NB4 (cell line): ENCODE data around the gene KIAA0040.

ENCODE experiments used
- POLR2A ChIP-seq: IDR thresholded peaks from 2 replicates; pipeline ENCODE4 v1.6.1; 2011; ENCODE audit warnings: mild to moderate bottlenecking; ENCODE audit not compliant: insufficient read length; ENCODE audit errors: extremely low read depth
- TF ChIP-seq, protein P1 (sequence below): IDR thresholded peaks from one replicate; pipeline ENCODE4 v1.5.1; 2012; ENCODE audit warnings: low read depth, low read length

- no peak for TF ChIP-seq POLR2A
- TF ChIP-seq, protein P1, sequence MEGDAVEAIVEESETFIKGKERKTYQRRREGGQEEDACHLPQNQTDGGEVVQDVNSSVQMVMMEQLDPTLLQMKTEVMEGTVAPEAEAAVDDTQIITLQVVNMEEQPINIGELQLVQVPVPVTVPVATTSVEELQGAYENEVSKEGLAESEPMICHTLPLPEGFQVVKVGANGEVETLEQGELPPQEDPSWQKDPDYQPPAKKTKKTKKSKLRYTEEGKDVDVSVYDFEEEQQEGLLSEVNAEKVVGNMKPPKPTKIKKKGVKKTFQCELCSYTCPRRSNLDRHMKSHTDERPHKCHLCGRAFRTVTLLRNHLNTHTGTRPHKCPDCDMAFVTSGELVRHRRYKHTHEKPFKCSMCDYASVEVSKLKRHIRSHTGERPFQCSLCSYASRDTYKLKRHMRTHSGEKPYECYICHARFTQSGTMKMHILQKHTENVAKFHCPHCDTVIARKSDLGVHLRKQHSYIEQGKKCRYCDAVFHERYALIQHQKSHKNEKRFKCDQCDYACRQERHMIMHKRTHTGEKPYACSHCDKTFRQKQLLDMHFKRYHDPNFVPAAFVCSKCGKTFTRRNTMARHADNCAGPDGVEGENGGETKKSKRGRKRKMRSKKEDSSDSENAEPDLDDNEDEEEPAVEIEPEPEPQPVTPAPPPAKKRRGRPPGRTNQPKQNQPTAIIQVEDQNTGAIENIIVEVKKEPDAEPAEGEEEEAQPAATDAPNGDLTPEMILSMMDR: no peak
These were observed 3.6 kb downstream of the KIAA0040 start for GRCh38 chr1:175188936-175189335.
